ENCODE measurements around the gene CHMP3.

- no peak for TF ChIP-seq CTCF (IDR thresholded peaks at IDR 0.05)
- TF ChIP-seq EP300 (IDR thresholded peaks at IDR 0.05) = no peak
These were observed 40.7 kb upstream of the CHMP3 start for GRCh38 chr2:86603905-86604304.
